Measurements from ENCODE around the gene CXCL1. TPM values are rescaled to one million over a fixed set of nuclear protein-coding genes. Genes with fewer than 3 reads are reported as not detected.

The CXCL1 gene
- total RNA-seq, 1 donor = 134 TPM

- DNase-seq (ENCODE audit: low read depth) = no peak
- TF ChIP-seq CTCF (IDR thresholded peaks at IDR 0.05; ENCODE audit: insufficient read depth, low read depth, low read length) = no peak
- H3K4me3 ChIP-seq (ENCODE audit: low read depth, low read length) = no peak overlapping the region
Observed at GRCh38 chr4:73842696-73843095, 26.5 kb upstream of the CXCL1 start.

- no peak for DNase-seq (ENCODE audit: low read depth)
- no peak overlapping the region for H3K4me3 ChIP-seq (ENCODE audit: low read depth, low read length)
- TF ChIP-seq CTCF (IDR thresholded peaks at IDR 0.05; ENCODE audit: insufficient read depth, low read depth, low read length) = no peak
Observed at GRCh38 chr4:73843369-73843768, 25.8 kb upstream of the CXCL1 start.

DNA sequence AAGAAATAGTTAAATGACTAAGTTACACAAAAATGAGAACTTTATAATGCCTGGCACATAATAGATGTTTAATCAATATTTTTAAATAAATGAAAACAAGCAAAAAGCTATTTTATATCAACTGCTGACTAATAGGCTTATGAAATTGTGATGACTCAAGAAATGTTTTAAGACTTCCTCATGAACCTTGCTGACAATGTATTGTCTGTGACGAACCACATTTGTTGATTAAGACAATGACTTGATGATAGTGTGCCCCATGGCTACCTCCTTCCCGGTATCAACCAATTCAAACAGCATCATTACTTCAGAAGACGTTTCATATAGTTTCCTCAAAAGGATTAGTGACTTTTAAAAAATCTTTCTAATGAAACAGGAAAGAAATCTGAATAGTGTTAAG, 24.8 kb upstream of the CXCL1 start:
- no peak for TF ChIP-seq CTCF (IDR thresholded peaks at IDR 0.05; ENCODE audit: insufficient read depth, low read depth, low read length)
- DNase-seq (ENCODE audit: low read depth) = peak; percentile 28
- no peak overlapping the region for H3K4me3 ChIP-seq (ENCODE audit: low read depth, low read length)

DNA sequence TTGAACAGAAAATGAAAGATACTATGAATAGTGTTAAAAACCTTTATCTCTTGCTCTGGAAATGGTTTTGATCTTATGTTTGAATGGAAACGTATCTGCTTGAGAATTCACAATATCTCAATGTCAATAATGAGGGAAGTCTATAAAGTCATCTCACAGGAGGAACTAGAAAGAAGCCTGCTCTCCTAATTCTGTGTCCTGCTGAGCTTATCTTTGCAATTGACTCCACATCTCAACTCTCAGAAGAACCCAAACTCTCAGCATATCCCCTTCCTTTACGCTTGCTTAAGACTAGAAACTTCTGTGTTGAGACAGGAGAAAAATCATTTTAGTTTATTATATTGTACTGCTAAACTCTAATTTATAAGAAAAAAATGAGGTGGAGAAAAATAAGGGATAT, 24.4 kb upstream of the CXCL1 start:
- H3K4me3 ChIP-seq (ENCODE audit: low read depth, low read length) = no peak overlapping the region
- DNase-seq (ENCODE audit: low read depth) = no peak
- TF ChIP-seq CTCF (IDR thresholded peaks at IDR 0.05; ENCODE audit: insufficient read depth, low read depth, low read length) = no peak

- H3K4me3 ChIP-seq (ENCODE audit: low read depth, low read length) = no peak overlapping the region
- DNase-seq (ENCODE audit: low read depth) = no peak
- TF ChIP-seq CTCF (IDR thresholded peaks at IDR 0.05; ENCODE audit: insufficient read depth, low read depth, low read length) = no peak
Observed at GRCh38 chr4:73847526-73848182, 21.5 kb upstream of the CXCL1 start.

GRCh38 chr4:73848183-73848777, 20.9 kb upstream of the CXCL1 start:
- TF ChIP-seq CTCF (IDR thresholded peaks at IDR 0.05; ENCODE audit: insufficient read depth, low read depth, low read length) = no peak
- no peak overlapping the region for H3K4me3 ChIP-seq (ENCODE audit: low read depth, low read length)
- DNase-seq (ENCODE audit: low read depth) = no peak
